HG02870 (cell line): ENCODE results near the gene EIF5A.

Experiments used
- ATAC-seq: cut with Tn5 transposase; IDR thresholded peaks from one replicate; pipeline ENCODE4 v1.9.1; 2021; ENCODE audit warnings: mild to moderate bottlenecking, moderate library complexity; ENCODE audit not compliant: unreplicated experiment

Gene EIF5A

GRCh38 chr17:7312432-7313087 lies 5.1 kb downstream of the EIF5A start:
- no peak for ATAC-seq

GRCh38 chr17:7313088-7313889 lies 5.9 kb downstream of the EIF5A start:
- ATAC-seq: no peak

- no peak for ATAC-seq
Measured at GRCh38 chr17:7313890-7314718, 6.7 kb downstream of the EIF5A start.

GRCh38 chr17:7314719-7315569 lies 7.5 kb downstream of the EIF5A start, which contains the start of gene GPS2:
Gene GPS2 (minus strand): TSS chr17:7315360. CDS start chr17:7315052, 308 bp downstream.
- peak; percentile 71 for ATAC-seq

- ATAC-seq: no peak
Measured at GRCh38 chr17:7315570-7316235, 8.3 kb downstream of the EIF5A start.

- no peak for ATAC-seq
Measured at GRCh38 chr17:7317161-7317803, 9.9 kb downstream of the EIF5A start.

GRCh38 chr17:7318121-7318860 lies 10.9 kb downstream of the EIF5A start:
- ATAC-seq: no peak

GRCh38 chr17:7321466-7321865 lies 14.0 kb downstream of the EIF5A start:
- ATAC-seq: no peak

- no peak for ATAC-seq
Measured at GRCh38 chr17:7322520-7323194, 15.2 kb downstream of the EIF5A start.

- ATAC-seq: no peak
Measured at GRCh38 chr17:7323731-7324437, 16.5 kb downstream of the EIF5A start.

- ATAC-seq: no peak
Measured at GRCh38 chr17:7324438-7324779, 17.0 kb downstream of the EIF5A start.

- ATAC-seq: no peak
Measured at GRCh38 chr17:7325031-7325528, 17.7 kb downstream of the EIF5A start.

- ATAC-seq: no peak
Measured at GRCh38 chr17:7326186-7326585, 18.8 kb downstream of the EIF5A start.

GRCh38 chr17:7327056-7327455 lies 19.6 kb downstream of the EIF5A start:
- ATAC-seq: no peak

- no peak for ATAC-seq
Measured at GRCh38 chr17:7327501-7327900, 20.1 kb downstream of the EIF5A start.

GRCh38 chr17:7328009-7328408 lies 20.6 kb downstream of the EIF5A start:
- no peak for ATAC-seq

- peak; percentile 7 for ATAC-seq
Measured at GRCh38 chr17:7328840-7329373, 21.5 kb downstream of the EIF5A start, which contains the start of gene NEURL4. Gene NEURL4 (minus strand): TSS chr17:7329335. CDS start chr17:7329312, 23 bp downstream.
